A549 (cell line): ENCODE data around the gene FAM180A. TPM values are rescaled to one million over a fixed set of nuclear protein-coding genes. Genes with fewer than 3 reads are reported as not detected.

Experiments
- ATAC-seq, 2 experiments: fragments of 200-7000 bp in 1 of 2; fragments of >200 bp in 1 of 2; cut with Nextera tagmentation in 1 of 2; cut with Tn5 transposase in 1 of 2; 3 replicates each; pipeline versions ENCODE4 v1.8.0 to v1.9.1; 2018 to 2020; ENCODE audit warnings: mild to moderate bottlenecking in 1 of 2, moderate library complexity in 1 of 2
- CTCF ChIA-PET: fragments of 300-600 bp; sonication (Branson Sonifier 250); formaldehyde crosslinking; extraction: SDS; loops from one replicate; lab custom pipeline; 2021; ENCODE audit warnings: antibody characterized with exemption, inconsistent platforms; lab: Yijun Ruan, JAX
- POLR2A ChIA-PET: fragments of 350-600 bp; formaldehyde crosslinking; extraction: SDS; loops from one replicate; lab custom pipeline; 2021; ENCODE audit warnings: antibody characterized with exemption, inconsistent platforms; lab: Yijun Ruan, JAX
- DNase-seq, 2 experiments: peaks; one replicate each; pipeline versions ENCODE4 v3.0.0 to v3.0.0-alpha.2; 2011 to 2016; ENCODE audit warnings: low read depth in 1 of 2, low spot score in 1 of 2
- FAIRE-seq: peaks from 2 replicates; lab custom pipeline; 2011; peaks lifted over from hg19 to GRCh38; lab: Jason Lieb, UNC
- H3K27ac ChIP-seq, 2 experiments: fragments of >200 bp; sonication (Bioruptor Twin); formaldehyde crosslinking; 3 replicates each; pipeline ENCODE4 v1.5.1; 2016 to 2017
- H3K4me1 ChIP-seq: fragments of >200 bp; sonication (Bioruptor Twin); formaldehyde crosslinking; 3 replicates; pipeline ENCODE4 v1.6.1; 2016
- H3K4me2 ChIP-seq: fragments of >200 bp; sonication (Bioruptor Twin); formaldehyde crosslinking; 3 replicates; pipeline ENCODE4 v1.6.1; 2016
- H3K4me3 ChIP-seq: fragments of >200 bp; sonication (Bioruptor Twin); formaldehyde crosslinking; 3 replicates; pipeline ENCODE4 v1.5.1; 2016
- H3K9me3 ChIP-seq: fragments of >200 bp; sonication (Bioruptor Twin); formaldehyde crosslinking; 3 replicates; pipeline ENCODE4 v1.6.1; 2016
- BCL3 ChIP-seq: fragments of >200 bp; sonication (Bioruptor Twin); formaldehyde crosslinking; IDR thresholded peaks from 3 replicates; pipeline ENCODE4 v1.6.1; 2016
- CBX2 ChIP-seq: fragments of 200-600 bp; sonication (generic); IDR thresholded peaks from 2 replicates; pipeline ENCODE4 v1.6.1; 2016; ENCODE audit warnings: low read depth, mild to moderate bottlenecking, borderline replicate concordance
- CEBPB ChIP-seq, 2 experiments: fragments of >200 bp in 1 of 2; sonication (Bioruptor Twin) in 1 of 2; formaldehyde crosslinking in 1 of 2; IDR thresholded peaks; 2 replicates each; pipeline ENCODE4 v1.6.1; 2012 to 2016
- CHD2 ChIP-seq: fragments of 150-350 bp; IDR thresholded peaks from 2 replicates; pipeline ENCODE4 v1.6.1; 2014; ENCODE audit warnings: low read length; ENCODE audit not compliant: partially characterized antibody
- CHD4 ChIP-seq: fragments of 200-600 bp; sonication (generic); IDR thresholded peaks from 2 replicates; pipeline ENCODE4 v1.6.1; 2016; ENCODE audit warnings: antibody characterized with exemption, mild to moderate bottlenecking, borderline replicate concordance
- EHMT2 ChIP-seq: fragments of 200-600 bp; sonication (generic); IDR thresholded peaks from 2 replicates; pipeline ENCODE4 v1.6.1; 2016; ENCODE audit warnings: antibody characterized with exemption, low read depth, mild to moderate bottlenecking, moderate library complexity
- ELK1 ChIP-seq: fragments of 150-350 bp; IDR thresholded peaks from 2 replicates; pipeline ENCODE4 v1.6.1; 2014; ENCODE audit warnings: low read depth, mild to moderate bottlenecking, low read length
- ESRRA ChIP-seq: fragments of 150-350 bp; IDR thresholded peaks from 2 replicates; pipeline ENCODE4 v1.6.1; 2014; ENCODE audit warnings: mild to moderate bottlenecking, low read length, borderline replicate concordance
- HEYL ChIP-seq: fragments of 250-450 bp; sonication (Bioruptor Pico); IDR thresholded peaks from 2 replicates; pipeline ENCODE4 v1.8.0; 2021; ENCODE audit warnings: mild to moderate bottlenecking, moderate library complexity
- HOXB5 ChIP-seq: fragments of 250-450 bp; sonication (Bioruptor Pico); IDR thresholded peaks from 2 replicates; pipeline ENCODE4 v1.5.0; 2020; ENCODE audit warnings: mild to moderate bottlenecking, moderate library complexity
- JUN ChIP-seq, 2 experiments: fragments of >200 bp; sonication (Bioruptor Twin); formaldehyde crosslinking; IDR thresholded peaks; 2 replicates in 1 of 2; 3 replicates in 1 of 2; pipeline ENCODE4 v1.6.1; 2016 to 2017
- JUNB ChIP-seq: fragments of >200 bp; sonication (Bioruptor Twin); formaldehyde crosslinking; IDR thresholded peaks from 2 replicates; pipeline ENCODE4 v1.6.1; 2016
- KDM1A ChIP-seq: fragments of 200-600 bp; sonication (generic); IDR thresholded peaks from 2 replicates; pipeline ENCODE4 v1.6.1; 2016; ENCODE audit warnings: low read depth, mild to moderate bottlenecking
- MAX ChIP-seq: IDR thresholded peaks from 2 replicates; pipeline ENCODE4 v1.6.1; 2012
- MAZ ChIP-seq: fragments of 150-350 bp; IDR thresholded peaks from 2 replicates; pipeline ENCODE4 v1.6.1; 2014; ENCODE audit warnings: antibody characterized with exemption, low read depth, low read length, borderline replicate concordance
- NPAS2 ChIP-seq: fragments of 250-450 bp; sonication (Bioruptor Pico); IDR thresholded peaks from 2 replicates; pipeline ENCODE4 v1.8.0; 2022; ENCODE audit warnings: mild to moderate bottlenecking, moderate library complexity, borderline replicate concordance
- POLR2A ChIP-seq: IDR thresholded peaks from 2 replicates; pipeline ENCODE4 v1.6.1; 2012; ENCODE audit warnings: mild to moderate bottlenecking, low read length
- POLR2AphosphoS2 ChIP-seq: conservative IDR thresholded peaks from 2 replicates; pipeline ENCODE4 v1.6.1; 2012; ENCODE audit warnings: low read length, improper control_type of control experiment, inconsistent platforms
- RFX5 ChIP-seq: fragments of 450-650 bp; IDR thresholded peaks from 2 replicates; pipeline ENCODE4 v1.7.1; 2014; ENCODE audit warnings: antibody characterized with exemption, mild to moderate bottlenecking, moderate library complexity
- RNF2 ChIP-seq: fragments of 200-600 bp; sonication (generic); IDR thresholded peaks from 2 replicates; pipeline ENCODE4 v1.6.1; 2016; ENCODE audit warnings: low read depth, mild to moderate bottlenecking, antibody characterized with exemption, moderate library complexity, borderline replicate concordance
- SREBF2 ChIP-seq: fragments of 450-650 bp; IDR thresholded peaks from 2 replicates; pipeline ENCODE4 v1.6.1; 2014; ENCODE audit warnings: mild to moderate bottlenecking, moderate library complexity
- TFCP2L1 ChIP-seq: fragments of 250-450 bp; sonication (Bioruptor Pico); IDR thresholded peaks from 2 replicates; pipeline ENCODE4 v1.5.0; 2021; ENCODE audit warnings: mild to moderate bottlenecking
- TP53 ChIP-seq: fragments of 250-450 bp; sonication (Bioruptor Pico); IDR thresholded peaks from 2 replicates; pipeline ENCODE4 v1.5.0; 2021; ENCODE audit warnings: mild to moderate bottlenecking, moderate library complexity
- USF2 ChIP-seq: fragments of 450-650 bp; IDR thresholded peaks from 2 replicates; pipeline ENCODE4 v1.6.1; 2014; ENCODE audit warnings: antibody characterized with exemption
- ZC3H11A ChIP-seq: fragments of 450-650 bp; IDR thresholded peaks from 2 replicates; pipeline ENCODE4 v1.6.1; 2014; ENCODE audit warnings: antibody characterized with exemption, mild to moderate bottlenecking
- ZNF302 ChIP-seq: fragments of 250-450 bp; sonication (Bioruptor Pico); IDR thresholded peaks from 2 replicates; pipeline ENCODE4 v1.9.0; 2021; ENCODE audit warnings: inconsistent platforms, mild to moderate bottlenecking, moderate library complexity
- WGBS: methylation state at CpG from one replicate; pipeline ENCODE4 v1.1.6; 2017; ENCODE audit errors: missing lambda C conversion rate; 5-methylcytosine and 5-hydroxymethylcytosine counted together
- polyA plus RNA-seq, 4 experiments: library from polyadenylated mRNA; depleted of rRNA in 3 of 4; stranded (reverse); fragments of >200 nt; fragmentation: RNase III in 1 of 4; extraction: RNeasy Plus Mini Kit Qiagen cat#74134 plus additional on column Dnase treatment in 1 of 4; gene quantifications; 2 replicates in 3 of 4; 3 replicates in 1 of 4; pipeline ENCODE4 v1.2.3, GENCODE V29; 2011 to 2017

The FAM180A gene
- polyA plus RNA-seq, 2 of the 4 experiments (the other 2 are of a cell fraction) = not detected

- TF ChIP-seq TP53 (CRISPR knock-in tag) (no peak), ESRRA (no peak), POLR2AphosphoS2 (no peak)
These were observed 1.2 kb downstream of the FAM180A start (continued) for GRCh38 chr7:135747366-135747765.

GRCh38 chr7:135745703-135746312 is 2.8 kb downstream of the FAM180A start:
- peak overlapping the region; percentile 9 for H3K4me2 ChIP-seq
- WGBS = 36% methylated on average over 8 of the region's 9 CpGs
- no peak for TF ChIP-seq SREBF2
- TF ChIP-seq POLR2A = no peak
- no peak for TF ChIP-seq CBX2
- TF ChIP-seq JUNB = no peak
- TF ChIP-seq ZNF302 (CRISPR knock-in tag) = no peak
- TF ChIP-seq HOXB5 = peak; percentile 77; the same call in 1 of the 2 replicates
- no peak for TF ChIP-seq TFCP2L1 (CRISPR knock-in tag)
- no peak for TF ChIP-seq NPAS2 (CRISPR knock-in tag)
- no peak for TF ChIP-seq HEYL
- TF ChIP-seq, all 56 proteins: peak for 1
- FAIRE-seq (no peak), DNase-seq (peak; percentile 32 to 78), ATAC-seq (peak; percentile 76 to 82; a peak in 5 of 6 replicates)
- POLR2A ChIA-PET = no interaction called here
- no peaks in the 10 kb centered on the region for H3K9me3 ChIP-seq
- CTCF ChIA-PET = interaction anchor here (1.6 kb wide), 1 partner anchor 26 kb away, joined by 4 read pairs; no protein-coding TSS in a partner anchor
- peaks cover 11% of the 10 kb centered on the region; the same call in 2 of the 3 replicates for H3K4me1 ChIP-seq
- 0 out of 6 replicates have a peak overlapping the region, but pooled peaks of 1 of the 2 experiments have one; percentile 23 for H3K27ac ChIP-seq
- H3K4me3 ChIP-seq = no peak overlapping the region

GRCh38 chr7:135744938-135745702 is 3.5 kb downstream of the FAM180A start:
- POLR2A ChIA-PET = no interaction called here
- TF ChIP-seq MAZ (no peak), USF2 (no peak), BCL3 (no peak), ZC3H11A (no peak), CHD4 (no peak), MAX (no peak), RNF2 (no peak), CEBPB (IDR thresholded peaks at IDR 0.05) (no peak), KDM1A (no peak), HOXB5 (no peak), ELK1 (no peak), CHD2 (no peak), RFX5 (no peak), JUN (IDR thresholded peaks at IDR 0.05) (no peak), POLR2AphosphoS2 (no peak), EHMT2 (no peak)
- peak overlapping the region; percentile 9; the same call in 2 of the 3 replicates for H3K4me2 ChIP-seq
- H3K27ac ChIP-seq = 0 out of 6 replicates have a peak overlapping the region, but pooled peaks of 1 of the 2 experiments have one; percentile 23
- peaks cover 11% of the 10 kb centered on the region; the same call in 2 of the 3 replicates for H3K4me1 ChIP-seq
- no peak for DNase-seq
- no peak for FAIRE-seq
- peak in 1 of 2 experiments; percentile 12; a peak in 2 of 6 replicates for ATAC-seq
- H3K4me3 ChIP-seq = no peak overlapping the region
- H3K9me3 ChIP-seq = no peaks in the 10 kb centered on the region
- 81% methylated on average over 8 of the region's 8 CpGs for WGBS
- CTCF ChIA-PET = interaction anchor here (0.6 to 1.6 kb wide), 3 partner anchors 26 to 469 kb away, joined by 3 to 4 read pairs (median 4); no protein-coding TSS in a partner anchor
